WTC11 (cell line): ENCODE measurements around the gene ANKRD26. TPM values are rescaled to one million over a fixed set of nuclear protein-coding genes. Genes with fewer than 3 reads are reported as not detected.

Source experiments
- ATAC-seq: fragments of 200-7000 bp; cut with Tn5 transposase; 2 replicates; pipeline ENCODE4 v1.10.0; 2021; ENCODE audit warnings: mild to moderate bottlenecking, moderate library complexity
- CTCF ChIA-PET: fragments of 300-600 bp; sonication (Branson Sonifier 250); formaldehyde crosslinking; loops from one replicate; lab custom pipeline; 2021; ENCODE audit warnings: antibody characterized with exemption; lab: Charles Lee
- POLR2A ChIA-PET: fragments of 350-600 bp; sonication (Branson Sonifier 250); formaldehyde crosslinking; loops from one replicate; lab custom pipeline; 2021; ENCODE audit warnings: antibody characterized with exemption; lab: Charles Lee
- DNase-seq: peaks from one replicate; pipeline ENCODE4 v3.0.0; 2021; ENCODE audit warnings: low spot score
- H3K27ac Mint-ChIP-seq: 2 replicates; pipeline ENCODE4 v1.8.0; 2021; ENCODE audit warnings: mixed read lengths
- H3K27me3 Mint-ChIP-seq: 2 replicates; pipeline ENCODE4 v1.8.0; 2021; ENCODE audit warnings: low read depth, mild to moderate bottlenecking, moderate library complexity, mixed read lengths
- H3K36me3 Mint-ChIP-seq: 2 replicates; pipeline ENCODE4 v1.8.0; 2021; ENCODE audit warnings: mixed read lengths
- H3K4me1 Mint-ChIP-seq: 2 replicates; pipeline ENCODE4 v1.8.0; 2022; ENCODE audit warnings: mixed read lengths
- H3K4me3 Mint-ChIP-seq: 2 replicates; pipeline ENCODE4 v1.8.0; 2021; ENCODE audit warnings: mild to moderate bottlenecking, moderate library complexity, mixed read lengths
- H3K9me3 Mint-ChIP-seq: 2 replicates; pipeline ENCODE4 v1.8.0; 2021; ENCODE audit warnings: mixed read lengths
- ATF6 ChIP-seq: sonication (generic); formaldehyde crosslinking; IDR thresholded peaks from 2 replicates; pipeline ENCODE4 v1.8.1; 2023; ENCODE audit warnings: mild to moderate bottlenecking, missing genetic modification reagents
- CBFB ChIP-seq: sonication (generic); formaldehyde crosslinking; IDR thresholded peaks from 2 replicates; pipeline ENCODE4 v1.8.1; 2022; ENCODE audit warnings: mild to moderate bottlenecking, low read depth, missing genetic modification reagents
- E2F1 ChIP-seq: sonication (generic); formaldehyde crosslinking; IDR thresholded peaks from 2 replicates; pipeline ENCODE4 v1.8.0; 2022; ENCODE audit warnings: mild to moderate bottlenecking, missing genetic modification reagents
- E2F4 ChIP-seq: sonication (generic); formaldehyde crosslinking; IDR thresholded peaks from 2 replicates; pipeline ENCODE4 v1.8.1; 2022; ENCODE audit warnings: low read depth, mild to moderate bottlenecking, moderate library complexity, missing genetic modification reagents, borderline replicate concordance
- E2F5 ChIP-seq: sonication (generic); formaldehyde crosslinking; IDR thresholded peaks from 2 replicates; pipeline ENCODE4 v1.8.1; 2022; ENCODE audit warnings: mild to moderate bottlenecking, moderate library complexity, missing genetic modification reagents
- ELF4 ChIP-seq: sonication (generic); formaldehyde crosslinking; IDR thresholded peaks from 2 replicates; pipeline ENCODE4 v1.8.1; 2022; ENCODE audit warnings: low read depth, mild to moderate bottlenecking, moderate library complexity, missing genetic modification reagents
- GTF2I ChIP-seq: fragments of 250-450 bp; sonication (Bioruptor Pico); conservative IDR thresholded peaks from 2 replicates; pipeline ENCODE4 v1.4.0; 2021; ENCODE audit warnings: mild to moderate bottlenecking
- IRF2 ChIP-seq: sonication (generic); formaldehyde crosslinking; IDR thresholded peaks from 2 replicates; pipeline ENCODE4 v1.8.0; 2022; ENCODE audit warnings: low read depth, missing genetic modification reagents, borderline replicate concordance
- JUN ChIP-seq: sonication (generic); formaldehyde crosslinking; IDR thresholded peaks from 2 replicates; pipeline ENCODE4 v1.8.0; 2023; ENCODE audit warnings: mild to moderate bottlenecking, missing genetic modification reagents
- NR1H2 ChIP-seq: sonication (generic); formaldehyde crosslinking; IDR thresholded peaks from 2 replicates; pipeline ENCODE4 v1.9.0; 2021; ENCODE audit warnings: mild to moderate bottlenecking, moderate library complexity, missing genetic modification reagents
- SMAD4 ChIP-seq: sonication (generic); formaldehyde crosslinking; IDR thresholded peaks from 2 replicates; pipeline ENCODE4 v1.8.0; 2022; ENCODE audit warnings: mild to moderate bottlenecking, missing genetic modification reagents
- ZNF232 ChIP-seq: sonication (generic); formaldehyde crosslinking; IDR thresholded peaks from 2 replicates; pipeline ENCODE4 v1.8.0; 2022; ENCODE audit warnings: mild to moderate bottlenecking, missing genetic modification reagents
- ZNF423 ChIP-seq: fragments of 250-450 bp; sonication (Bioruptor Pico); IDR thresholded peaks from 2 replicates; pipeline ENCODE4 v2.1.2; 2022; ENCODE audit warnings: mild to moderate bottlenecking, moderate library complexity
- total RNA-seq: library from RNA; stranded (reverse); gene quantifications from 3 replicates; pipeline ENCODE4 v1.2.3, GENCODE V29; 2021
- TF ChIP-seq, protein P1 (sequence below): sonication (generic); formaldehyde crosslinking; IDR thresholded peaks from 2 replicates; pipeline ENCODE4 v1.8.0; 2023; ENCODE audit warnings: mild to moderate bottlenecking, missing genetic modification reagents
- TF ChIP-seq, protein P2 (sequence below): fragments of 250-450 bp; sonication (Bioruptor Pico); IDR thresholded peaks from 2 replicates; pipeline ENCODE4 v1.9.0; 2021; ENCODE audit warnings: moderate library complexity, mild to moderate bottlenecking, inconsistent platforms, borderline replicate concordance
- TF ChIP-seq, protein P3 (sequence below): sonication (generic); formaldehyde crosslinking; IDR thresholded peaks from 2 replicates; pipeline ENCODE4 v1.8.0; 2023; ENCODE audit warnings: missing genetic modification reagents
- TF ChIP-seq, protein P4 (sequence below): fragments of 250-450 bp; sonication (Bioruptor Pico); IDR thresholded peaks from 2 replicates; pipeline ENCODE4 v1.9.0; 2021; ENCODE audit warnings: mild to moderate bottlenecking, borderline replicate concordance

ANKRD26 gene
- total RNA-seq, 1 experiment from 2014 or later: 7.3 TPM

GRCh38 chr10:26970667-26971066, 129.6 kb downstream of the ANKRD26 start (continued):
- TF ChIP-seq, protein P1, sequence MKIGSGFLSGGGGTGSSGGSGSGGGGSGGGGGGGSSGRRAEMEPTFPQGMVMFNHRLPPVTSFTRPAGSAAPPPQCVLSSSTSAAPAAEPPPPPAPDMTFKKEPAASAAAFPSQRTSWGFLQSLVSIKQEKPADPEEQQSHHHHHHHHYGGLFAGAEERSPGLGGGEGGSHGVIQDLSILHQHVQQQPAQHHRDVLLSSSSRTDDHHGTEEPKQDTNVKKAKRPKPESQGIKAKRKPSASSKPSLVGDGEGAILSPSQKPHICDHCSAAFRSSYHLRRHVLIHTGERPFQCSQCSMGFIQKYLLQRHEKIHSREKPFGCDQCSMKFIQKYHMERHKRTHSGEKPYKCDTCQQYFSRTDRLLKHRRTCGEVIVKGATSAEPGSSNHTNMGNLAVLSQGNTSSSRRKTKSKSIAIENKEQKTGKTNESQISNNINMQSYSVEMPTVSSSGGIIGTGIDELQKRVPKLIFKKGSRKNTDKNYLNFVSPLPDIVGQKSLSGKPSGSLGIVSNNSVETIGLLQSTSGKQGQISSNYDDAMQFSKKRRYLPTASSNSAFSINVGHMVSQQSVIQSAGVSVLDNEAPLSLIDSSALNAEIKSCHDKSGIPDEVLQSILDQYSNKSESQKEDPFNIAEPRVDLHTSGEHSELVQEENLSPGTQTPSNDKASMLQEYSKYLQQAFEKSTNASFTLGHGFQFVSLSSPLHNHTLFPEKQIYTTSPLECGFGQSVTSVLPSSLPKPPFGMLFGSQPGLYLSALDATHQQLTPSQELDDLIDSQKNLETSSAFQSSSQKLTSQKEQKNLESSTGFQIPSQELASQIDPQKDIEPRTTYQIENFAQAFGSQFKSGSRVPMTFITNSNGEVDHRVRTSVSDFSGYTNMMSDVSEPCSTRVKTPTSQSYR (CRISPR knock-in tag): no peak
- no peak for TF ChIP-seq E2F1
- no peak for TF ChIP-seq SMAD4 (CRISPR knock-in tag)
- TF ChIP-seq GTF2I (CRISPR knock-in tag): no peak
- TF ChIP-seq E2F4 (CRISPR knock-in tag): no peak
- TF ChIP-seq NR1H2 (CRISPR knock-in tag): no peak
- TF ChIP-seq, protein P2, sequence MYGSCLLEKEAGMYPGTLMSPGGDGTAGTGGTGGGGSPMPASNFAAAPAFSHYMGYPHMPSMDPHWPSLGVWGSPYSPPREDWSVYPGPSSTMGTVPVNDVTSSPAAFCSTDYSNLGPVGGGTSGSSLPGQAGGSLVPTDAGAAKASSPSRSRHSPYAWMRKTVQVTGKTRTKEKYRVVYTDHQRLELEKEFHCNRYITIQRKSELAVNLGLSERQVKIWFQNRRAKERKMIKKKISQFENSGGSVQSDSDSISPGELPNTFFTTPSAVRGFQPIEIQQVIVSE (CRISPR knock-in tag): no peak
- TF ChIP-seq, protein P3, sequence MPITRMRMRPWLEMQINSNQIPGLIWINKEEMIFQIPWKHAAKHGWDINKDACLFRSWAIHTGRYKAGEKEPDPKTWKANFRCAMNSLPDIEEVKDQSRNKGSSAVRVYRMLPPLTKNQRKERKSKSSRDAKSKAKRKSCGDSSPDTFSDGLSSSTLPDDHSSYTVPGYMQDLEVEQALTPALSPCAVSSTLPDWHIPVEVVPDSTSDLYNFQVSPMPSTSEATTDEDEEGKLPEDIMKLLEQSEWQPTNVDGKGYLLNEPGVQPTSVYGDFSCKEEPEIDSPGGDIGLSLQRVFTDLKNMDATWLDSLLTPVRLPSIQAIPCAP (CRISPR knock-in tag): no peak
- TF ChIP-seq ELF4: no peak

DNA sequence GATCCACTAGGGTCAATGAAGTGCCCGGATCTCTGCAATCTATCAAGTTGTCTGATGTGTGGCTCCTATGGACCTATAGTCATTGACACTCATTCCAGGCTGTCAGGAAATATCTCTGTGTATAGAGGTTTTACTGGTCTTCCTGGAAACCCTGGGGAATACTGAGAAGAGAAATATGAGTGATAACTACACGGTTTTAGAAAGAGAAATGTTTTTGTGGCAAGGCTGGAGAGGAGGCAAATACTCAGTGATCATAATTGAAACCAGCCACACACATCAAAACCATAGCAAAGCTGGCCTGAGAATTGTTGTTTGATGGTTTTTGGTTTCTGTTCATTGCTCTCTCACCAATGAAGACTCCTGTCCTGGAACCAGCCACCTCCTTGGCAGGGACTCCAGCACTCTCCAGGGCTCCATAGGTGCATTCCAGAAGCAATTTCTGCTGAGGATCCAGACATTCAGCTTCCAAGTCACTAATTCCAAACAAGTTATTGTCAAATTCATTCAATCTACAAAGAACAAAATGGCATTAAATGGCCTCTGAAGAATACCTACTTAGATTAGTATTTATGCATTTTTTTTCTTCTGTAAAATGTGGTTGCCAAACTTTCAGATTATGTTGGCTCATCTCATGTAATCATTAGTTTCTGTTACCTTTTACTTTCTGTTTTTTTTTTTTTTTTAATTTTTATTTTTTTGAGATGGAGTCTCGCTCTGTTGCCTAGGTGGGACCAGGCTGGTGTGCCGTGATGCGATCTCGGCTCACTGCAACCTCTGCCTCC, 131.0 kb downstream of the ANKRD26 start:
- Mint-ChIP-seq H3K27me3 (no peaks in the 10 kb centered on the region), H3K9me3 (peaks cover 9% of the 10 kb centered on the region)
- TF ChIP-seq ZNF423 (CRISPR knock-in tag) (no peak), ZNF232 (CRISPR knock-in tag) (no peak), IRF2 (CRISPR knock-in tag) (no peak)
- TF ChIP-seq, protein P2 (CRISPR knock-in tag): no peak
- TF ChIP-seq, all 79 proteins: peak for 0
- ChIA-PET POLR2A (no interaction called here), CTCF (no interaction called here)
- peaks cover 9% of the 10 kb centered on the region for H3K36me3 Mint-ChIP-seq
- ATAC-seq (no peak), DNase-seq (no peak)
- H3K4me1 Mint-ChIP-seq: no peaks in the 10 kb centered on the region
- no peak overlapping the region for H3K4me3 Mint-ChIP-seq
- no peak overlapping the region for H3K27ac Mint-ChIP-seq

GRCh38 chr10:26962835-26963234, 137.5 kb downstream of the ANKRD26 start:
- Mint-ChIP-seq H3K4me1 (no peaks in the 10 kb centered on the region), H3K27me3 (no peaks in the 10 kb centered on the region), H3K36me3 (peaks cover 9% of the 10 kb centered on the region), H3K9me3 (peaks cover 9% of the 10 kb centered on the region), H3K27ac (no peak overlapping the region), H3K4me3 (no peak overlapping the region)
- POLR2A ChIA-PET: no interaction called here
- no peak for DNase-seq
- CTCF ChIA-PET: interaction anchor here (0.6 kb wide), 1 partner anchor 163 kb away, joined by 3 read pairs; no protein-coding TSS in a partner anchor
- ATAC-seq: no peak
- no peak for TF ChIP-seq ATF6
- no peak for TF ChIP-seq JUN
- TF ChIP-seq E2F5: no peak
- TF ChIP-seq, protein P4, sequence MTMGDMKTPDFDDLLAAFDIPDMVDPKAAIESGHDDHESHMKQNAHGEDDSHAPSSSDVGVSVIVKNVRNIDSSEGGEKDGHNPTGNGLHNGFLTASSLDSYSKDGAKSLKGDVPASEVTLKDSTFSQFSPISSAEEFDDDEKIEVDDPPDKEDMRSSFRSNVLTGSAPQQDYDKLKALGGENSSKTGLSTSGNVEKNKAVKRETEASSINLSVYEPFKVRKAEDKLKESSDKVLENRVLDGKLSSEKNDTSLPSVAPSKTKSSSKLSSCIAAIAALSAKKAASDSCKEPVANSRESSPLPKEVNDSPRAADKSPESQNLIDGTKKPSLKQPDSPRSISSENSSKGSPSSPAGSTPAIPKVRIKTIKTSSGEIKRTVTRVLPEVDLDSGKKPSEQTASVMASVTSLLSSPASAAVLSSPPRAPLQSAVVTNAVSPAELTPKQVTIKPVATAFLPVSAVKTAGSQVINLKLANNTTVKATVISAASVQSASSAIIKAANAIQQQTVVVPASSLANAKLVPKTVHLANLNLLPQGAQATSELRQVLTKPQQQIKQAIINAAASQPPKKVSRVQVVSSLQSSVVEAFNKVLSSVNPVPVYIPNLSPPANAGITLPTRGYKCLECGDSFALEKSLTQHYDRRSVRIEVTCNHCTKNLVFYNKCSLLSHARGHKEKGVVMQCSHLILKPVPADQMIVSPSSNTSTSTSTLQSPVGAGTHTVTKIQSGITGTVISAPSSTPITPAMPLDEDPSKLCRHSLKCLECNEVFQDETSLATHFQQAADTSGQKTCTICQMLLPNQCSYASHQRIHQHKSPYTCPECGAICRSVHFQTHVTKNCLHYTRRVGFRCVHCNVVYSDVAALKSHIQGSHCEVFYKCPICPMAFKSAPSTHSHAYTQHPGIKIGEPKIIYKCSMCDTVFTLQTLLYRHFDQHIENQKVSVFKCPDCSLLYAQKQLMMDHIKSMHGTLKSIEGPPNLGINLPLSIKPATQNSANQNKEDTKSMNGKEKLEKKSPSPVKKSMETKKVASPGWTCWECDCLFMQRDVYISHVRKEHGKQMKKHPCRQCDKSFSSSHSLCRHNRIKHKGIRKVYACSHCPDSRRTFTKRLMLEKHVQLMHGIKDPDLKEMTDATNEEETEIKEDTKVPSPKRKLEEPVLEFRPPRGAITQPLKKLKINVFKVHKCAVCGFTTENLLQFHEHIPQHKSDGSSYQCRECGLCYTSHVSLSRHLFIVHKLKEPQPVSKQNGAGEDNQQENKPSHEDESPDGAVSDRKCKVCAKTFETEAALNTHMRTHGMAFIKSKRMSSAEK (CRISPR knock-in tag): no peak
- no peak for TF ChIP-seq CBFB
